ENCODE data around the gene KCNH2.

KCNH2 gene

GRCh38 chr7:150947241-150947745 lies 30.8 kb downstream of the KCNH2 start:
- H3K4me3 ChIP-seq (ENCODE audit: low read length): peak overlapping the region; percentile 60; the same call in 1 of the 2 replicates
- no peaks in the 10 kb centered on the region for H3K36me3 ChIP-seq (ENCODE audit: insufficient read depth, low read depth, low read length)
- peaks cover 37% of the 10 kb centered on the region for H3K27me3 ChIP-seq (ENCODE audit: insufficient read depth, low read length)
- no peak overlapping the region for H3K27ac ChIP-seq (ENCODE audit: low read length)
- peaks cover 17% of the 10 kb centered on the region; the same call in 1 of the 2 replicates for H3K4me1 ChIP-seq (ENCODE audit: insufficient read depth, low read length)
- no peaks in the 10 kb centered on the region for H3K9me3 ChIP-seq (ENCODE audit: insufficient read depth, low read depth, low read length)
- H3K9ac ChIP-seq (ENCODE audit: low read depth, low read length): no peak overlapping the region; the same call in 1 of the 2 replicates

GRCh38 chr7:150946421-150947240 lies 31.5 kb downstream of the KCNH2 start:
- H3K4me1 ChIP-seq (ENCODE audit: insufficient read depth, low read length): peaks cover 17% of the 10 kb centered on the region; the same call in 1 of the 2 replicates
- H3K27me3 ChIP-seq (ENCODE audit: insufficient read depth, low read length): peaks cover 37% of the 10 kb centered on the region
- H3K4me3 ChIP-seq (ENCODE audit: low read length): peak overlapping the region; percentile 60; the same call in 1 of the 2 replicates
- H3K36me3 ChIP-seq (ENCODE audit: insufficient read depth, low read depth, low read length): no peaks in the 10 kb centered on the region
- no peaks in the 10 kb centered on the region for H3K9me3 ChIP-seq (ENCODE audit: insufficient read depth, low read depth, low read length)
- H3K9ac ChIP-seq (ENCODE audit: low read depth, low read length): no peak overlapping the region
- H3K27ac ChIP-seq (ENCODE audit: low read length): no peak overlapping the region

GRCh38 chr7:150945853-150946420 lies 32.2 kb downstream of the KCNH2 start:
- Histone ChIP-seq H3K27me3 (ENCODE audit: insufficient read depth, low read length) (peaks cover 37% of the 10 kb centered on the region), H3K27ac (ENCODE audit: low read length) (no peak overlapping the region), H3K4me3 (ENCODE audit: low read length) (no peak overlapping the region), H3K36me3 (ENCODE audit: insufficient read depth, low read depth, low read length) (no peaks in the 10 kb centered on the region), H3K9ac (ENCODE audit: low read depth, low read length) (no peak overlapping the region), H3K4me1 (ENCODE audit: insufficient read depth, low read length) (peaks cover 17% of the 10 kb centered on the region; the same call in 1 of the 2 replicates), H3K9me3 (ENCODE audit: insufficient read depth, low read depth, low read length) (no peaks in the 10 kb centered on the region)

GRCh38 chr7:150945171-150945852 lies 32.8 kb downstream of the KCNH2 start:
- Histone ChIP-seq H3K36me3 (ENCODE audit: insufficient read depth, low read depth, low read length) (no peaks in the 10 kb centered on the region), H3K4me3 (ENCODE audit: low read length) (no peak overlapping the region), H3K9me3 (ENCODE audit: insufficient read depth, low read depth, low read length) (no peaks in the 10 kb centered on the region), H3K9ac (ENCODE audit: low read depth, low read length) (no peak overlapping the region), H3K27me3 (ENCODE audit: insufficient read depth, low read length) (peaks cover 37% of the 10 kb centered on the region), H3K4me1 (ENCODE audit: insufficient read depth, low read length) (peaks cover 17% of the 10 kb centered on the region; the same call in 1 of the 2 replicates), H3K27ac (ENCODE audit: low read length) (no peak overlapping the region)

GRCh38 chr7:150944066-150945042 lies 33.8 kb downstream of the KCNH2 start:
- H3K9me3 ChIP-seq (ENCODE audit: insufficient read depth, low read depth, low read length): no peaks in the 10 kb centered on the region
- peaks cover 12% of the 10 kb centered on the region; the same call in 1 of the 2 replicates for H3K4me1 ChIP-seq (ENCODE audit: insufficient read depth, low read length)
- H3K27ac ChIP-seq (ENCODE audit: low read length): no peak overlapping the region

DNA sequence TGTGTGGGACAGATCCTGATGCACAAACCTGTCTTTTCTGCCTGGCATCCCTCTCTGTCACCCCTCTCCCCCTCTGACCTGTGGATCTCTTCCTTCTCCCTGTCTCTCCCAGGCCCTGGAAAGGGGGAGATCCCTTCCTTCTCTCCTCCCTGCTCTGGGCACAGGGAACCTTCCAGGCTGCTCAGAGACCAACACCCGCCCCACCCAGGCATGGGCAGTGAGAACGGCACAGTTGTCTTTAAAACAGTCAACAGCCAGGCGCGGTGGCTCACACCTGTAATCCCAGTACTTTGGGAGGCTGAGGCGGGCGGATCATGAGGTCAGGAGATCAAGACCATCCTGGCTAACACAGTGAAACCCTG lies 34.7 kb downstream of the KCNH2 start:
- Histone ChIP-seq H3K27me3 (ENCODE audit: insufficient read depth, low read length) (peaks cover 23% of the 10 kb centered on the region), H3K4me3 (ENCODE audit: low read length) (no peak overlapping the region), H3K27ac (ENCODE audit: low read length) (no peak overlapping the region), H3K9me3 (ENCODE audit: insufficient read depth, low read depth, low read length) (no peaks in the 10 kb centered on the region), H3K36me3 (ENCODE audit: insufficient read depth, low read depth, low read length) (no peaks in the 10 kb centered on the region), H3K9ac (ENCODE audit: low read depth, low read length) (no peak overlapping the region), H3K4me1 (ENCODE audit: insufficient read depth, low read length) (peaks cover 6% of the 10 kb centered on the region; the same call in 1 of the 2 replicates)

More at GRCh38 chr7:150944066-150945042, 33.8 kb downstream of the KCNH2 start:
- Histone ChIP-seq H3K9ac (ENCODE audit: low read depth, low read length) (no peak overlapping the region), H3K27me3 (ENCODE audit: insufficient read depth, low read length) (peaks cover 33% of the 10 kb centered on the region), H3K4me3 (ENCODE audit: low read length) (no peak overlapping the region), H3K36me3 (ENCODE audit: insufficient read depth, low read depth, low read length) (no peaks in the 10 kb centered on the region)

GRCh38 chr7:150942591-150943452 lies 35.3 kb downstream of the KCNH2 start:
- Histone ChIP-seq H3K9ac (ENCODE audit: low read depth, low read length) (no peak overlapping the region), H3K27ac (ENCODE audit: low read length) (no peak overlapping the region), H3K36me3 (ENCODE audit: insufficient read depth, low read depth, low read length) (no peaks in the 10 kb centered on the region), H3K4me1 (ENCODE audit: insufficient read depth, low read length) (peaks cover 1% of the 10 kb centered on the region; the same call in 1 of the 2 replicates), H3K4me3 (ENCODE audit: low read length) (no peak overlapping the region), H3K9me3 (ENCODE audit: insufficient read depth, low read depth, low read length) (no peaks in the 10 kb centered on the region), H3K27me3 (ENCODE audit: insufficient read depth, low read length) (peaks cover 18% of the 10 kb centered on the region)

DNA sequence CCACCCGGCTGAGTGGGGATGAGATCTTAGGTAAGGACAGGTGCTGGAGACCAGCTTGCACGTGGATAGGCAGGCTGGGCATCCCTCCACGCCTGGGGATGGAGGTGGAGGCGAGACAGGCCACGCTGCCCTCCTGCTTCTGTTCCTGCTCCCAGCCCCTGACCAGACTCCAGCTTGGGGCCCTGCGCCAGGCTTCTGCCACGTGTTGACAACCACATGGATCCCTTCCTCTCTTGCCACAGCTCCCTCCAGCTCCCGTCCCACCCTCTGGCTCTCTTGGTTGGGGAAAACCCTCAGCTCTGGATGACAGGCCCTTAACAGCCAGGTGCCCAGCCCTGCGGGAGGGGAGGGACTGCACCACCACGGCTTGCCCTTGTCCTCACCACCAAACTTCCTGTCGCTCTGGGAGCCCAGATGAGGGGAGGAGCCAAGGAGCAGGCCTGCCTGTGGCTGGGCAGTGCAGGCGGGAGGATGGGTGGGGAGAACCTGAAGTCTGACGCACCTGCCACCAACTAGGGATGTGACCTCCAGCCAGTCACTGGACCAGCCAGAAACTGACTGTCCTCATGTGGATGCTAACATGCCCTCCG lies 36.0 kb downstream of the KCNH2 start:
- Histone ChIP-seq H3K9ac (ENCODE audit: low read depth, low read length) (no peak overlapping the region), H3K9me3 (ENCODE audit: insufficient read depth, low read depth, low read length) (no peaks in the 10 kb centered on the region), H3K36me3 (ENCODE audit: insufficient read depth, low read depth, low read length) (no peaks in the 10 kb centered on the region), H3K27ac (ENCODE audit: low read length) (no peak overlapping the region), H3K4me1 (ENCODE audit: insufficient read depth, low read length) (no peaks in the 10 kb centered on the region), H3K4me3 (ENCODE audit: low read length) (no peak overlapping the region), H3K27me3 (ENCODE audit: insufficient read depth, low read length) (peaks cover 13% of the 10 kb centered on the region)

DNA sequence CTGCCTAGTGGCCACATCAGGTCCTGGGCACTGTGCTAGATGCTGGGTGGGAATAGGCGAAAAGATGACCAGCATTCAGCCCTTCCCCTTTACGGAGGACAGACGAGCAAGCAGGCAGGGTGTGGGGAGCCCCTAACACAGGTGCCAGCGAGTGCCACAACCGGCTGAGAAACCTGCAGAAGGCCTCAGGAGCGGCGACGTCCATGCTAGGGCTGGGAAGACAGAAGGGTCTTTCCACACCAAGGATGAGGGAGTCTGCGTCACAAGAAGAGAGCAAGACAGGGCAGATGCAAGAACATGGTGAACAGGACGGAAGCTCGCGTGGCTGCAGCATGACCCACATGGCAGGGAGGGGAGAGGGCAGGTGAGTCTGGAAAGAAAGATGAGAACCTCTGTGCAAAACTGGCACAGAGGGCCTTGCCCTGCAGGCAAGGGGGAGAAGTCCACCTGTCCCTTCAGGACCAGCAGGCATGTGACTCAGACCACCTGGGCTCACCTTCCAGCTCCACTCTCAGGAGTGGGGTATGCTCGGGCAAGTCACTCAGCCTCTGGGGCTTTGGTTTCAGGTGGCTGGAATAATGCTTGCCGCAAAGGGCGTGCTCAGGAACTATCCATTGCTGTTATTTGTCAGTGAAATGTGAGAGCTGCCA lies 36.6 kb downstream of the KCNH2 start:
- Histone ChIP-seq H3K36me3 (ENCODE audit: insufficient read depth, low read depth, low read length) (no peaks in the 10 kb centered on the region), H3K27ac (ENCODE audit: low read length) (no peak overlapping the region), H3K4me1 (ENCODE audit: insufficient read depth, low read length) (no peaks in the 10 kb centered on the region), H3K27me3 (ENCODE audit: insufficient read depth, low read length) (peaks cover 7% of the 10 kb centered on the region), H3K9me3 (ENCODE audit: insufficient read depth, low read depth, low read length) (no peaks in the 10 kb centered on the region), H3K4me3 (ENCODE audit: low read length) (no peak overlapping the region), H3K9ac (ENCODE audit: low read depth, low read length) (no peak overlapping the region)
